GM18520 (cell line): ENCODE results near the gene UBALD2.
"Not testable (repeated sequence)": the region's sequence is repeated elsewhere in the genome, so short reads cannot be mapped to it uniquely, and the experiment has no call there.

Source experiments
- ATAC-seq: cut with Tn5 transposase; IDR thresholded peaks from one replicate; pipeline ENCODE4 v1.9.1; 2021; ENCODE audit not compliant: unreplicated experiment

UBALD2 gene

DNA sequence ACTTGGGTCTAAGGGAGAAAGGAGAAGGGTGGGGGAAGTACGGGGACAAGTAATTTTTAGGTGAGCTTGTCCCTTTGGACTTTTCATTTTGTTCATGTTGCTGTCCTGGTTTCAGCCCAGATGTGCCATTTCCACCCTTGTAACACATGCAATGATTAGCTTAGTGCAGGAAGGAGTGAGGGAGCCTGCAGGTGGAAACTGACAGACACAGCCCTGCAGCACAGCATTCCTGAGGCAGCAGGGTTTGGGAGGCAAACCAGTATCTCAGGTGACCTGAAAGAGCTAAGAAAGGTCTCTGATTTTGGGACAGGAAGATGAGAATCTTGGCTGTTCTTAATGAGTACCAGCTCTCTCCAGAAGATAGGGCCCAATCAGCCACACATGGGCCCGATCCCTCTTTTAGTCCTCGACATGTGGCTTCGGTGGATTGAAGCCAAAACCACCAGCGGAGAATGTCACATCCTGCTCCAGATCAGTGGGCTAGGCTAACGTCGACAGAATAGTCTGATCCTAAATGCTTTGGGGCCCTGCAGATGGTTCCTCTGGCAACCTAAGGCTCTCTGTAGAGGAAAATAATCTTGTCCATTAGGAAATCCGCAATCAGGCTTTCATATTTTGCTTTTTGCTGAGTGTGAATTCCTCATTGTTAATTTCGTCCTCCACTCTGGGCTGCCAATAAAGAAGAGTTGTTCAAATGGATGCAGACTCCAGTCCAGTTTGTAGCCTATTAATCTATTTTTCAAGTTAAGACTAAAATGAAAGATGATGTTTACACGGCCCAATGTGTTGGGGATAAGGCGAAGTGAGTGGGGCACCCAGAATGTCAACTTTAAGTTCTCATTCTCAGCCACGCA lies 21.1 kb upstream of the UBALD2 start:
- no peak for ATAC-seq

DNA sequence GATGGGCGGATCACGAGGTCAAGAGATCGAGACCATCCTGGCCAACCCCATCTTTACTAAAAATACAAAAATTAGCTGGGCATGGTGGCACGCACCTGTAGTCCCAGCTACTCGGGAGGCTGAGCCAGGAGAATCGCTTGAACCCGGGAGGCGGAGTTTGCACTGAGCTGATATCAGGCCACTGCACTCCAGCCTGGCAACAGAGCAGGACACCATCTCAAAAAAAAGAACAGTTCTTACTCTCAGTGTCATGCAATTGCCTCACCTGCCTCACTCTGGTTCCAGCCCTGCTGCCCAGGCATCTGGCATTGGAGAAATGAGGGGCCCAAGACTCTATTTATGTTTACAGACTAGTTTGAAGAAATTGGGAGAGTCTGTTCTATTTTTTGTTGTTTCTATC lies 20.4 kb upstream of the UBALD2 start:
- not testable (repeated sequence) for ATAC-seq

DNA sequence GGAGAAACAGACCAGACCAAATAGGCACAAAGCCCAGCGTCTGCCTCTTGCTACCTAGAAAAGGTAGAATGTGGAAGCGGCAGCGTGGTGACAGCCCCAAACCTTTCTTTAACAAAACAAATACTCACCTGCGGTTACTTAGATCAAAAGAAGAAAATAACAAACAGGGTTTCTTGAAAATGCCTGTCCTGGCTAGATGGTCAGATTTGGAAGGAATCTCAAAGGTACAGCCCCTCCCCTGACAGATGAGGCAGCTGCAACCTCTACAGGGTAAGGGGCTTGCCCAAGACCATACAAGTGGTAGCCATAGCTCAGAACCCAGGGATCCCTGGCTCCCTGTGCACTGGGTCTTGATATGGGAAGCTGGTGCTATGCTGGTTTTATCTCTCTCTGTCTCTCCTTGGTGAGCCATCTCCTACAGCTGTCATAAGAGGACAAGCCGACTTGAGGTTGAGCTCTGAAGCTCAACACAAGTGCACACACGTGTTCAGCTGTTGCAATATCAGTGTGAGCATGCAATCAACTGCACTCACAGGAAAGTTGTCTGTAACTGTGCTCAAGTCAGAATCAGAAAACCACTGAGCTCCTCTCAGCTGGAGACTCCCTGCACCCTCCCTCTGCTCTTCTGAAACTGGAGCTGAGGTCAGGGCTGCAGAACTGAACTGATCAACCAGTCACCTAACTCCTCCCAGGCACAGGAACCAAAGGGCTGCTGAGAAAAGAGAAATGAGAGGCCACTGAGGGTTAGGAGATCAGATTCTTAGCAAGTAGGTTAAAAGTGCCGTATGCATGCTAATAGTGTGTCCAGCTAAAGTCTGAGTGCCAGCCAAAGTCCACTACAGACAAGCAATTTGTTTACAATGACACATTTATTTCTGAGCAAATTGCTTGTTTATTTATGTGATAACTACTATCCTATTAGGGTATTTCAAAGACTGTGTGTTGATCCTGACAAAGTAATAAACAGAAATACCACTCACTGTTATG lies 18.8 kb upstream of the UBALD2 start:
- ATAC-seq: peak; percentile 93

DNA sequence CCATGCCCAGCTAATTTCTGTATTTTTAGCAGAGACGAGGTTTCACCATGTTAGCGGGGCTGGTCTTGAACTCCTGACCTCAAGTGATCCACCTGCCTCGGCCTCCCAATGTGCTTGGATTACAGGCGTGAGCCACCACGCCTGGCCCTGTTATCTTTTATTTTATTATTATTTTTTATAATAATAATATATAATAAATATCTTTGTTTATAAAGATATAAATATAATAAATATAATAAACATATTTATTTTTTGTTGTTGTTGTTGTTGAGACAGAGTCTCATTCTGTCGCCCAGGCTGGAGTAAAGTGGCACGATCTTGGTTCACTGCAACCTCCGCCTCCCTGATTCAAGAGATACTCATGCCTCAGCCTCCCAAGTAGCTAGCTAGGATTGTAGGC lies 17.8 kb upstream of the UBALD2 start:
- no peak for ATAC-seq

DNA sequence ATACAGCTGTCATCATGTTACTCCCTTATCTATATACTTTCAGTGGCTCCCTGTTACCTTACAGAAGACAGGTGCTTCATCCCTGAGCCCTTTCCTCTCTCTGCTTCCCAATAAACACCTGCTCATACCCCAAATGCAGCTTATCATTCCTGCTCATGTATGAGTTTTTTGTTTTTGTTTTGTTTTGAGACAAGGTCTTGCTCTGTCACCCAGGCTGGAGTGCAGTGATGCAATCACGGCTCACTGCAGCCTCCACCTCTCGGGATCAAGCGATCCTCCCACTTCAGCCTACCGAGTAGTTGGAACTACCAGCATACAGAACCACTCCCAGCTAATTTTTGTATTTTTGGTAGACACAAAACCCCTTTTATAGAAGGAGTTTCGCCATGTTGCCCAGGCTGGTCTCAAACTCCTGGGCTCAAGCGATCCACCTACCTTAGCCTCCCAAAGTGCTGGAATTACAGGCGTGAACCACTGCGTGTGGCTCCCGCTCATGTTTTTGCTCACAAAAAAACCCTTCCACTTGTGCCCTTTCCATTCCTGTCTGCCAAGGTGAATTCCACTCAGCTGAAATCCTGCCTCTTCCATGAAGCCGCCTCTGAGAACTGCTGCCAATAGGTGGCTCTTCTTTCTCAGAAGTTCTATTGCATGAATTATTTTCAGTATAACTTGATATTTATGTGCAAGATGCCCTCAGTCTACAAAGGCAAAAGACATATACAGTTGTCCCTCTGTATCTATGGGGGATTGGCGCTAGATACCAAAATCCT lies 16.9 kb upstream of the UBALD2 start:
- no peak for ATAC-seq

DNA sequence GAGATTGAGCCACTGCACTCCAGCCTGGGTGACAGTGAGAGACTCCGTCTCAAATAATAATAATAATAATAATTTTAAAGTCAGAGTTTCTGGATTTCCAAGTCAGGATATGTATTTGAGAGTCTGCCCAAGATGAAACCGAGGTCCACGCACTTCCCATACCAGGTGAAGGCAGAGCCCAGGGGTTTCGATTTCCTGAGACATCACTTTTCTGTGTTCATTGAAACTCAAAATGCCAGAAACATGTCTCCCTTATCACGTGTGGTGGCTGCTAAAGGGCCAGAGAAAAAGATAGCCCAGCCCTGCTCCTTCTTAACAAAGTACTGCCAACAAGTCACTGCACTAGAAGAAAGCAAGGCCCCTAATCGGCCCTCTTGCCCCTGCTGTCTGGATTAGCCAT lies 15.0 kb upstream of the UBALD2 start:
- ATAC-seq: no peak

DNA sequence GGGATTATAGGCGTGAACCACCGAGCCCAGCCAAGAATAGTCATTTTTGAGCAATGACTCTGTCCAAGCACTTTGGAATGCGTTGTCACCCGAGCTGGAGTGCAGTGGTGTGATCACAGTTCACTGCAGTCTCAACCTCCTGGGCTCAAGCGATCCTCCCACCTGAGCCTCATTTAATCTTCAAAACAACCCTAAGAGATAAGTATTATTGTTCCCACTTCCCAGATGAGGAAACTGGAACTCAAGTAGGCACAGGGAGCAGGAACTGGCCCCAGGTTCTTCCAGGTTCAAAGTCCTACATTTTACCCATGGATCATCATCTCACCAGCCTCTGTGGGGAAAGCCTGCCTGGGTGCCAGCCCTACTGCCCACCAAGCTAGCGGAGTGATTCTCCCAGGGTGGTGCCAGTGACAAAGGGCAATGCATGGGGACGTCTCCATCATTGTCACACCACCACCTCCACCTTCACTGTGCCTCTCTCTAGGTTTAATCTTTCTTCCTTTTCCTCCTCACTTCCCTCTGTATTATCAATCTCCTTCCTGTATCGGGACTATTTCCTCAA lies 13.6 kb upstream of the UBALD2 start:
- ATAC-seq: no peak

DNA sequence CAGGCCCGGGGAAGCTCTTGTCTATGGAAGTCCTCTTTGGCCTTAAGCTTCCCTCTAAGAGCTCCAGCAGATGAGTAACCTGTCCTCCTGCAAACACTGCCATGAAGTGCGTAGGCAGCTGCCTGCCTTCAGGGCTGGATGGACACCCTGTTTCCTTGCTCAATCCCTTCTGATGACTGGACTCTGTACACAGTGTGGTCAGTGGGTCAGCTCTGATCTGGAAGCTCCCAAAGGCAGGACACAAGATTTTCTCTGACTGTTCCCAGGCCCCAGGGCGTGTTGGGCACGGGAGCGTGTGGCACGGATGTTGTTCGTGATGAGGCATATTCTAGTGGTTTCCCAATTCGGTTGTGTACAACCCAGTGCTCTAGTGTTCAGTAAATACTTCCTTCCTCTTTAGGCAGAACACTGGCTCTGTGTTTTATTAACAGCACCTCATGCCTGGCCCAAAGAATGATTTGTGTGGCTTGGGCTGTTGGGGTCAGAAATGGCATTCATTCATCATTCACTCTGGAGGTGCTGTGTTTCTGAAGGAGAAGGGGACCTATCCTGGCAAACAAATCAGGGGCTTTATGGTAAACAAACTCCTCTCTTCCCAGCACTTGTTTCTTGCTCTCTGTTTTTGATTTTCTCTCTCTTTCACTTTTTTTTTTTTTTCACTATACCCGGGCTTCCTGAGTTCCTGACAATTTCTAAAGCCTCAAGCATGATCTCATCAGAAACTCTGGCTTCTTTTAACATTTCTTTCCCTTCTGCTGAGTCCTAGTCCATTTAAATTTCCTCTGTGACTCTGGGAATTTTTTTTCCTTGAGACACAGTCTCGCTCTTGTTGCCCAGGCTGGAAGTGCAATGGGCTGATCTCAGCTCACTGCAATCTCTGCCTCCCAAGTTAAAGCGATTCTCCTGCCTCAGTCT lies 12.9 kb upstream of the UBALD2 start:
- no peak for ATAC-seq

DNA sequence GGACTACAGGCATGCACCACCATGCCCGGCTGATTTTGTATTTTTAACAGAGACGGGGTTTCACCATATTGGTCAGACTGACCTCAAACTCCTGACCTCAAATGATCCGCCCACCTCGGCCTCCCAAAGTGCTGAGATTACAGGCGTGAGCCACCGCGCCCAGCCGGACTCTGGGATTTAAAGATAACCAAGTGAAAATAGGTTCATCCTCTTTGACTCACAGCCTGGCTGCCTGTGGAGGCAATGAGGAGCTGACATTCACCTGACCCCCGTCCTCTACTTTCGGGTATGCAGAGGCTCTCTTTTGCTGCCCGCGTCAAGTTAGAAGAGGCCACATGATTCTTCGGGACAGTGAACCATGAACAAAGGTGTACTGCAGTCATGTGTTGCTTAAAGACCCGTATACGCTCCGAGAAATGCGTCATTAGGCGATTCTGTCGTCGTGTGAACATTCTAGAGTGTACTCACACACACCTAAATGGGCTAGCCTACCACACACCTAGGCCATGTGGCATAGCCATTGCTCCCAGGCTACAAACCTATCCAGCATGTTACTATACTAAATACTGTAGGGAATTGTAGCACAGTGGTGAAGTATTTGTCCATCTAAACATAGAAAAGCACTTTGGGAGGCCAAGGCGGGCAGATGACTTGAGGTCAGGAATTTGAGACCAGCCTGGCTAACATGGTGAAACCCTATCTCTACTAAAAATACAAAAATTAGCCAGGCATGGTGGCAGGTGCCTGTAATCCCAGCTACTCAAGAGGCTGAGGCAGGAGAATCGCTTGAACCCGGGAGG lies 12.0 kb upstream of the UBALD2 start:
- ATAC-seq: not testable (repeated sequence)

DNA sequence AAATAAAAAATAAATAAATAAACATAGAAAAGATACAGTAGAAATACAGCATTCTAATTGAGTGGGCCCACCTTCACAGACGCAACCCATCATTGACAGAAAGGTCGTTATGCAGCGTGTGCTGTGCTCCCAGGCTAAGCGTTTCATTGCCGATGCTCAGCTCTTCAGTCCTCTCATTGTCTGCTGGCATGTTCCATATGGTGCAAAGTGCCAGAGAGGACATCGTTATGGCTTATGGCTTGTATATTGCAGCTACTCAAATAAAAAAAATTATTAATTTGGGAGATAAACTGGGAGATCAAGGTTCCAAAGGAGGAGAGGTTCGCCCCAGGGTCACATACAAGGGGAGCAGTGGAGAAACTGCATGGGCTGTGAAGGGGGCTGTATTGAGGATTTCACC lies 11.3 kb upstream of the UBALD2 start:
- no peak for ATAC-seq

DNA sequence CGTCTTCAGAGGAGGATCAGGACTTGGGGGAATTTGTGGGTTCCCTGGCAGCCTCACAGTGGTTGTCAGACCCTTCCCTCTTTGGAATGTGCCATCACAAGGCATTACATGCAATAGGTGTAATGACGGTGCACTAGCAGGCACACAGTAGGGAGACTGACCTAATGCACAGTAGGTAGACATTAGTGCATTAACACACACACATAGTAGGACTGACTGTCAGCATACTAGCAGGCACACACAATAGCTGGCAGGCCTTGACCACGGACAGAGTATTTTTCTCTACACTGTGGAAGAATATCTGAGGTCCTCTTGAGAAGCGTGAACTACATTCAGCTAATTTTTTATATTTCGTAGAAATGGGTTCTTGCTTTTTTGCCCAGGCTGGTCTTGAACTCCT lies 10.9 kb upstream of the UBALD2 start:
- no peak for ATAC-seq

DNA sequence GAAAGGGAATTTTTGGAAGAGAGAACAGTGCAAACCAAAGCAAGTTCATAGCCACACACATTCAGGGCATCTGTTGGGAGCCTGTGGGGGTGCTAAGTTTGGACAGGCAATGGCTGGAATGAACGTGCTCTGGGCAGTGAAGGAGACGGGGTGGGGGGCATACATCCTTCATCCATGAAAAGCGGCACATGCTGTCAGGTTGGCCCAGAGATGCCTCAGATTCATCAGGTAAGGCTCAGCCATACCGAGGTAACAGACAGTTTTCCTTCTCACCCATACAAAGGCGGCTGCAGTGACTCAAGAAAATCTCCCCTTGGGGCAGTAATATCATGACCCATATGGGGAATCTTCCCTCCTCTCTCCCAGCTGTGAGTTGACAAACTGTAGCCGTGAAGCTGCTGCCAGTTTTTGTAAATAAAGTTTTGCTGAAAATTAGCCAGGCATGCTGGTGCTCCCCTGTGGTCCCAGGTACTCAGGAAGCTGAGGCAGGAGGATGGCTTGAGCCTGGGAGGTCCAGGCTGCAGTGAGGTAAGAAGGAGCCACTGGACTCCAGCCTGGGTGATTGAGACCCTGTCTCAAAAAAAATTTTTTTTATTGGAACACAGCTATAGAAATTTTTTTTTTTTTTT lies 9.2 kb upstream of the UBALD2 start:
- ATAC-seq: no peak

DNA sequence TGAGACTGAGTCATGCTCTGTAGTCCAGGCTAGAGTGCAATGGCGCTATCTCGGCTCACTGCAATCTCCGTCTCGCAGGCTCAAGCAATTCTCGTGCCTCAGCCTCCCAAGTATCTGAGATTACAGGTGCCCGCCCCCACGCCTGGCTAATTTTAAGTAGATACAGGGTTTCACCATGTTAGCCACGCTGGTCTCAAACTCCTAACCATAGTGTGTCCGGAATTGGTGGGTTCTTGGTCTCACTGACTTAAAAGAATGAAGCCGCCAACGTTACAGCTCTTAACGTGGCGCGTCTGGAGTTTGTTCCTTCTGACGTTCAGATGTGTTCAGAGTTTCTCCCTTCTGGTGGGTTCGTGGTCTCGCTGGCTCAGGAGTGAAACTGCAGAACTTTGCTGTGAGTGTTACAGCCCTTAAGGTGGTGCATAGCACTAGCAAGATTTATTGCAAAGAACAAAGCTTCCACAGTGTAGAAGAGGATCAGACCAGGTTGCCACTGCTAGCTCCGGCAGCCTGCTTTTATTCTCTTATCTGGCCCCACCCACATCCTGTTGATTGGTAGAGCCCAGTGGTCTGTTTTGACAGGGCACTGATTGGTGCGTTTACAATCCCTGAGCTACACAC lies 8.6 kb upstream of the UBALD2 start:
- ATAC-seq: not testable (repeated sequence)

DNA sequence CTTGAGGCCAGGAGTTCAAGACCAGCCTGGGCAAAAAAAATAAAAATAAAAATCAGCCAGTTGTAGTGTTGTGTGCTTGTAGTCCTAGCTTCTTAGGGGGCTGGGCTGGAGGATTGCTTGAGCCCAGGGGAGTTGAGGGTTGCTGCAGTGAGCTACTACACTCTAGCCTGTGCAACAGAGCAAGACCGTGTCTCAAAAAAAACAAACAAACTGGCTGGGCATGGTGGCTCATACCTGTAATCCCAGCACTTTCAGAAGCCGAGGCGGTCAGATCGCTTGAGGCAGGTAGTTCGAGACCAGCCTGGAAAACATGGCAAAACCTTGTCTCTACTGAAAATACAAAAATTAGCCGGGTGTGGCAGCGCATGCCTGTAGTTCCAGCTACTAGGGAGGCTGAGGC lies 4.9 kb upstream of the UBALD2 start:
- no peak for ATAC-seq

DNA sequence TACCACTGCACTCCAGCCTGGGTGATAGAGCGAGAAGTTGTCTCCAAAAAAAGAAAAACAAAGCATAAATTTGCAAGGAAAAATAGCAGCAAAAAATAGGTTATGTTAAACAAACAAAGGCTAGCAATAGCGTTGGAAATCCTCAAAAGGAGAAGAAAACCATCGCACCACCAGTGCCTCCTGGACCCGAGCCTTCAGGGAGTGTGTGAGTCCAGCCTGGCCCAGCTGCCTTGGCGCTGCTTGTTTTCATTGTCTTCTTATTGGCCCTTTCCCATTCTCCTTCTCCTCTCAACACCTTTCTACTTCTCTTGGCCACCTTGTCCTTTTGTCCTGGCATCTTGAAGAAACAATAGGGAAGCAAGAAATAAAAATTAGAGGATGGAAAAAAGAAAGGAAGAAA lies 4.5 kb upstream of the UBALD2 start:
- ATAC-seq: no peak

DNA sequence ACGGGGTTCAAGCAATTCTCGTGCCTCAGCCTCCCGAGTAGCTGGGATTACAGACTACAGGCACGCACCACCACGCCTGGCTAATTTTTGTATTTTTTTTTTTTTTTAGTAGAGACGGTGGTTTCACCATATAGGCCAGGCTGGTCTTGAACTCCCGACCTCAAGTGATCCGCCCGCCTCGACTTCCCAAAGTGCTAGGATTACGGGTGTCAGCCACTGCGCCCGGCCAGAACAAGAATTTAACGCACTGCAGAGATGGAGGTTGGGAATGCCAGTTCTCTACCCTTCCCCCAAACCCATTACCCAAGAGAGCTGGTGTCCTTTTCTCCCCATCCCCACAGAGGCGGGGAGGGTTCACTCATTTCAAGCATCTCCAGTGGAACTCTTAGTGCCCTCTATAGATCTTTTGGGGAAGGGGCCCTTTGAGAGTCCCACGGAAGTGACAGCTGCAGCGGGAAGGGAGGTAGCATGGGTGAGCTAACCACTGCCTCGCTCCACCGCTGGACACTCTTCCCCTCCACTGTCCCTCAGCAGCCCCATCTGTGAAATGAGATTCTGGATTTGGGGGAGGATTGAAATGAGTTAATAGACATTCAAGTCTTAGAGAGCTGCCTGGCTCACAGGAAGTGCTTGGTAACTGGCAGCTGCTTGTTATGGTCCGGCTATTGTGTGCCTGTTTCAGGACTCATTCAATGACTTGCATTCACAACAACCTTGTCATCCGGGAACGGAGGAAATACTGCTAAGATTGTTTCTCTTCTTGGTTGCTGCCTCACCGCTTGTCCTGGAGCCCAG lies 3.5 kb upstream of the UBALD2 start:
- ATAC-seq: no peak

DNA sequence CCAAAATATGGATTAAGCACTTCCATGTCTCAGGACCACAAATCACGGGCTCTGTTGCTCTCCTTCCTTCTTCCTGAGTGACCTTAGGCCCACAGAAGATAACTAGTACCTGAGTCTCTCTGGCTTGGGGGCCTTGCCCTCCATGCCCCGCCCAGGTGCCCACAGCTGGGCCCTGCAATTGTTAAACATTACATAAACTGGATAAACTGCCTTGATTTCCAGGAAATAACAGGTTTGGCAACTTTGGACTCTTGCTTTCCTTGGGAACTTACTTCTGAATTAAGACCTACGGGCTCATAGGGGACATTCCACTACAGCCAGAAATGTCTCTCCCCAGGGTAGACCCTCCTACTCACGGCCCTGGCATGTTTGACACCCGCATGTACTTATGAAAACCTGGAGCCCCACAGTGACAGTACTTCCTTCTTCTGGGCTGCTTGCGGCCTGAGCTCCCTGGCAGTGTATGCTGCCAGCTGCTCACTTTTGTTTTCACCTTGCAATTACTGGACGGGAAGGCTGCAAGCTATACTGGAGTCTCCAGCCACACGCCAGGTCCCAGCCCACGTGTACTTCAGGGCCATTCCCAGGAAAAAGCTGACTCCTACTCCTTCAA lies 2.3 kb upstream of the UBALD2 start:
- ATAC-seq: no peak
